ENCODE data around the gene SPEN.
"Not testable (repeated sequence)": the region's sequence is repeated elsewhere in the genome, so short reads cannot be mapped to it uniquely, and the experiment has no call there.

Gene SPEN

GRCh38 chr1:15899266-15899665, 51.8 kb downstream of the SPEN start:
- DNase-seq (ENCODE audit: low read depth in 2 of 2) = no peak

- no peak for DNase-seq (ENCODE audit: low read depth in 2 of 2)
Measured at GRCh38 chr1:15900662-15901279, 53.3 kb downstream of the SPEN start.

GRCh38 chr1:15902882-15903281, 55.4 kb downstream of the SPEN start:
- no peak for DNase-seq (ENCODE audit: low read depth in 2 of 2)

- DNase-seq (ENCODE audit: low read depth in 2 of 2) = no peak
Measured at GRCh38 chr1:15908597-15908996, 61.1 kb downstream of the SPEN start.

GRCh38 chr1:15911141-15911540, 63.6 kb downstream of the SPEN start:
- no peak for DNase-seq (ENCODE audit: low read depth in 2 of 2)

GRCh38 chr1:15911927-15912326, 64.4 kb downstream of the SPEN start:
- DNase-seq (ENCODE audit: low read depth in 2 of 2) = no peak

- not testable (repeated sequence) for DNase-seq (ENCODE audit: low read depth in 2 of 2)
Measured at GRCh38 chr1:15913607-15914006, 66.1 kb downstream of the SPEN start.

- no peak for DNase-seq (ENCODE audit: low read depth in 2 of 2)
Measured at GRCh38 chr1:15915991-15916390, 68.5 kb downstream of the SPEN start.

GRCh38 chr1:15916417-15916816, 68.9 kb downstream of the SPEN start:
- no peak for DNase-seq (ENCODE audit: low read depth in 2 of 2)

GRCh38 chr1:15916916-15917315, 69.4 kb downstream of the SPEN start:
- no peak for DNase-seq (ENCODE audit: low read depth in 2 of 2)

GRCh38 chr1:15918962-15919715, 71.6 kb downstream of the SPEN start:
- DNase-seq (ENCODE audit: low read depth in 2 of 2) = peak; percentile 61 to 68

GRCh38 chr1:15923241-15923640, 75.7 kb downstream of the SPEN start:
- DNase-seq (ENCODE audit: low read depth in 2 of 2) = no peak

GRCh38 chr1:15926448-15926847, 78.9 kb downstream of the SPEN start:
- DNase-seq (ENCODE audit: low read depth in 2 of 2) = not testable (repeated sequence)

- no peak for DNase-seq (ENCODE audit: low read depth in 2 of 2)
Measured at GRCh38 chr1:15928971-15929965, 81.8 kb downstream of the SPEN start.

GRCh38 chr1:15931401-15931800, 83.9 kb downstream of the SPEN start:
- no peak for DNase-seq (ENCODE audit: low read depth in 2 of 2)

- no peak for DNase-seq (ENCODE audit: low read depth in 2 of 2)
Measured at GRCh38 chr1:15931884-15932283, 84.4 kb downstream of the SPEN start.

- DNase-seq (ENCODE audit: low read depth in 2 of 2) = no peak
Measured at GRCh38 chr1:15932612-15933011, 85.1 kb downstream of the SPEN start.

- DNase-seq (ENCODE audit: low read depth in 2 of 2) = no peak
Measured at GRCh38 chr1:15933684-15934083, 86.2 kb downstream of the SPEN start.

GRCh38 chr1:15934211-15935055, 86.9 kb downstream of the SPEN start:
- DNase-seq (ENCODE audit: low read depth in 2 of 2) = no peak

- no peak for DNase-seq (ENCODE audit: low read depth in 2 of 2)
Measured at GRCh38 chr1:15935056-15935950, 87.8 kb downstream of the SPEN start.

All from stimulated activated CD4-positive, alpha-beta T cell treated with anti-CD3 and anti-CD28 coated beads, Interleukin-15, amount 100 ng/mL, for 48 hours (primary cell).